ENCODE data around the gene GOT1. TPM values are rescaled to one million over a fixed set of nuclear protein-coding genes. Genes with fewer than 3 reads are reported as not detected.
A peak's percentile ranks its signal among the peaks of the same experiment; 100 is the strongest.

Gene GOT1
- total RNA-seq, 1 donor from 2014 or later, result 38.9 TPM

GRCh38 chr10:99433378-99434020 is 3.1 kb upstream of the GOT1 start:
- H3K4me1 Mint-ChIP-seq (ENCODE audit: low read depth), result peaks cover 31% of the 10 kb centered on the region
- H3K4me3 Mint-ChIP-seq (ENCODE audit: unreplicated experiment), result no peak overlapping the region
- no peak for DNase-seq (ENCODE audit: low spot score)
- no peaks in the 10 kb centered on the region for H3K9me3 Mint-ChIP-seq (ENCODE audit: low read depth)
- TF ChIP-seq CTCF (IDR thresholded peaks at IDR 0.05), result peak; percentile 54
- no peaks in the 10 kb centered on the region for H3K27me3 Mint-ChIP-seq (ENCODE audit: low read depth)
- no peaks in the 10 kb centered on the region for H3K36me3 Mint-ChIP-seq (ENCODE audit: low read depth)
- H3K27ac Mint-ChIP-seq (ENCODE audit: unreplicated experiment), result no peak overlapping the region

- H3K9me3 Mint-ChIP-seq (ENCODE audit: low read depth), result no peaks in the 10 kb centered on the region
- no peak for DNase-seq (ENCODE audit: low spot score)
- TF ChIP-seq CTCF (IDR thresholded peaks at IDR 0.05), result no peak
- H3K4me1 Mint-ChIP-seq (ENCODE audit: low read depth), result peaks cover 31% of the 10 kb centered on the region
- H3K36me3 Mint-ChIP-seq (ENCODE audit: low read depth), result no peaks in the 10 kb centered on the region
- H3K27me3 Mint-ChIP-seq (ENCODE audit: low read depth), result no peaks in the 10 kb centered on the region
- no peak overlapping the region for H3K4me3 Mint-ChIP-seq (ENCODE audit: unreplicated experiment)
- no peak overlapping the region for H3K27ac Mint-ChIP-seq (ENCODE audit: unreplicated experiment)
Measured at GRCh38 chr10:99432881-99433280, 2.5 kb upstream of the GOT1 start.

- H3K27me3 Mint-ChIP-seq (ENCODE audit: low read depth), result no peaks in the 10 kb centered on the region
- H3K27ac Mint-ChIP-seq (ENCODE audit: unreplicated experiment), result peak overlapping the region; percentile 81
- DNase-seq (ENCODE audit: low spot score), result no peak
Measured at GRCh38 chr10:99432047-99432446, 1.6 kb upstream of the GOT1 start.

GRCh38 chr10:99431190-99431760 is 851 bp upstream of the GOT1 start:
- peak overlapping the region; percentile 100 for H3K27ac Mint-ChIP-seq (ENCODE audit: unreplicated experiment)
- peaks cover 31% of the 10 kb centered on the region for H3K4me1 Mint-ChIP-seq (ENCODE audit: low read depth)
- H3K9me3 Mint-ChIP-seq (ENCODE audit: low read depth), result no peaks in the 10 kb centered on the region
- TF ChIP-seq CTCF (IDR thresholded peaks at IDR 0.05), result no peak
- H3K4me3 Mint-ChIP-seq (ENCODE audit: unreplicated experiment), result peak overlapping the region; percentile 100
- H3K27me3 Mint-ChIP-seq (ENCODE audit: low read depth), result no peaks in the 10 kb centered on the region
- no peak for DNase-seq (ENCODE audit: low spot score)
- no peaks in the 10 kb centered on the region for H3K36me3 Mint-ChIP-seq (ENCODE audit: low read depth)

More at GRCh38 chr10:99432047-99432446, 1.6 kb upstream of the GOT1 start:
- Mint-ChIP-seq H3K4me1 (ENCODE audit: low read depth) (peaks cover 31% of the 10 kb centered on the region), H3K4me3 (ENCODE audit: unreplicated experiment) (peak overlapping the region; percentile 100), H3K9me3 (ENCODE audit: low read depth) (no peaks in the 10 kb centered on the region), H3K36me3 (ENCODE audit: low read depth) (no peaks in the 10 kb centered on the region)
- TF ChIP-seq CTCF (IDR thresholded peaks at IDR 0.05), result no peak

- H3K9me3 Mint-ChIP-seq (ENCODE audit: low read depth), result no peaks in the 10 kb centered on the region
Measured at GRCh38 chr10:99430116-99430450, 341 bp downstream of the GOT1 start.

More at GRCh38 chr10:99430116-99430450, 341 bp downstream of the GOT1 start:
- Mint-ChIP-seq H3K4me3 (ENCODE audit: unreplicated experiment) (peak overlapping the region; percentile 100), H3K27me3 (ENCODE audit: low read depth) (no peaks in the 10 kb centered on the region), H3K36me3 (ENCODE audit: low read depth) (peaks cover 5% of the 10 kb centered on the region), H3K27ac (ENCODE audit: unreplicated experiment) (peak overlapping the region; percentile 100), H3K4me1 (ENCODE audit: low read depth) (peaks cover 31% of the 10 kb centered on the region)
- peak; percentile 38 for TF ChIP-seq CTCF (IDR thresholded peaks at IDR 0.05)
- no peak for DNase-seq (ENCODE audit: low spot score)
